ENCODE data around the gene CUL4A.

- TF ChIP-seq EZH2phosphoT487 (IDR thresholded peaks at IDR 0.05; ENCODE audit: borderline replicate concordance, low read depth): no peak
- TF ChIP-seq, protein P1, sequence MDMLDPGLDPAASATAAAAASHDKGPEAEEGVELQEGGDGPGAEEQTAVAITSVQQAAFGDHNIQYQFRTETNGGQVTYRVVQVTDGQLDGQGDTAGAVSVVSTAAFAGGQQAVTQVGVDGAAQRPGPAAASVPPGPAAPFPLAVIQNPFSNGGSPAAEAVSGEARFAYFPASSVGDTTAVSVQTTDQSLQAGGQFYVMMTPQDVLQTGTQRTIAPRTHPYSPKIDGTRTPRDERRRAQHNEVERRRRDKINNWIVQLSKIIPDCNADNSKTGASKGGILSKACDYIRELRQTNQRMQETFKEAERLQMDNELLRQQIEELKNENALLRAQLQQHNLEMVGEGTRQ (IDR thresholded peaks at IDR 0.05; ENCODE audit: borderline replicate concordance, low read depth, low read length): no peak
- no peak for TF ChIP-seq TAF1 (IDR thresholded peaks at IDR 0.05; ENCODE audit: borderline replicate concordance, low read depth, low read length)
- no peak for TF ChIP-seq POLR2AphosphoS5 (IDR thresholded peaks at IDR 0.05; ENCODE audit: low read depth, low read length)
- no peak for TF ChIP-seq ELF1 (IDR thresholded peaks at IDR 0.05)
- TF ChIP-seq, protein P2, sequence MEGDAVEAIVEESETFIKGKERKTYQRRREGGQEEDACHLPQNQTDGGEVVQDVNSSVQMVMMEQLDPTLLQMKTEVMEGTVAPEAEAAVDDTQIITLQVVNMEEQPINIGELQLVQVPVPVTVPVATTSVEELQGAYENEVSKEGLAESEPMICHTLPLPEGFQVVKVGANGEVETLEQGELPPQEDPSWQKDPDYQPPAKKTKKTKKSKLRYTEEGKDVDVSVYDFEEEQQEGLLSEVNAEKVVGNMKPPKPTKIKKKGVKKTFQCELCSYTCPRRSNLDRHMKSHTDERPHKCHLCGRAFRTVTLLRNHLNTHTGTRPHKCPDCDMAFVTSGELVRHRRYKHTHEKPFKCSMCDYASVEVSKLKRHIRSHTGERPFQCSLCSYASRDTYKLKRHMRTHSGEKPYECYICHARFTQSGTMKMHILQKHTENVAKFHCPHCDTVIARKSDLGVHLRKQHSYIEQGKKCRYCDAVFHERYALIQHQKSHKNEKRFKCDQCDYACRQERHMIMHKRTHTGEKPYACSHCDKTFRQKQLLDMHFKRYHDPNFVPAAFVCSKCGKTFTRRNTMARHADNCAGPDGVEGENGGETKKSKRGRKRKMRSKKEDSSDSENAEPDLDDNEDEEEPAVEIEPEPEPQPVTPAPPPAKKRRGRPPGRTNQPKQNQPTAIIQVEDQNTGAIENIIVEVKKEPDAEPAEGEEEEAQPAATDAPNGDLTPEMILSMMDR (IDR thresholded peaks at IDR 0.05): no peak
- TF ChIP-seq USF1 (IDR thresholded peaks at IDR 0.05; ENCODE audit: borderline replicate concordance, low read depth): no peak
- no peak for TF ChIP-seq MAX (IDR thresholded peaks at IDR 0.05; ENCODE audit: low read depth)
- no peak for TF ChIP-seq CHD2 (IDR thresholded peaks at IDR 0.05; ENCODE audit: low read length, partially characterized antibody)
- no peak for TF ChIP-seq TEAD4 (IDR thresholded peaks at IDR 0.05; ENCODE audit: borderline replicate concordance, insufficient read depth)
- no peak for TF ChIP-seq MXI1 (IDR thresholded peaks at IDR 0.05; ENCODE audit: low read depth, low read length)
- no peak for TF ChIP-seq NFIC (IDR thresholded peaks at IDR 0.05; ENCODE audit: borderline replicate concordance)
- no peak for TF ChIP-seq RXRA (IDR thresholded peaks at IDR 0.05; ENCODE audit: borderline replicate concordance, low read depth)
- TF ChIP-seq, protein P3, sequence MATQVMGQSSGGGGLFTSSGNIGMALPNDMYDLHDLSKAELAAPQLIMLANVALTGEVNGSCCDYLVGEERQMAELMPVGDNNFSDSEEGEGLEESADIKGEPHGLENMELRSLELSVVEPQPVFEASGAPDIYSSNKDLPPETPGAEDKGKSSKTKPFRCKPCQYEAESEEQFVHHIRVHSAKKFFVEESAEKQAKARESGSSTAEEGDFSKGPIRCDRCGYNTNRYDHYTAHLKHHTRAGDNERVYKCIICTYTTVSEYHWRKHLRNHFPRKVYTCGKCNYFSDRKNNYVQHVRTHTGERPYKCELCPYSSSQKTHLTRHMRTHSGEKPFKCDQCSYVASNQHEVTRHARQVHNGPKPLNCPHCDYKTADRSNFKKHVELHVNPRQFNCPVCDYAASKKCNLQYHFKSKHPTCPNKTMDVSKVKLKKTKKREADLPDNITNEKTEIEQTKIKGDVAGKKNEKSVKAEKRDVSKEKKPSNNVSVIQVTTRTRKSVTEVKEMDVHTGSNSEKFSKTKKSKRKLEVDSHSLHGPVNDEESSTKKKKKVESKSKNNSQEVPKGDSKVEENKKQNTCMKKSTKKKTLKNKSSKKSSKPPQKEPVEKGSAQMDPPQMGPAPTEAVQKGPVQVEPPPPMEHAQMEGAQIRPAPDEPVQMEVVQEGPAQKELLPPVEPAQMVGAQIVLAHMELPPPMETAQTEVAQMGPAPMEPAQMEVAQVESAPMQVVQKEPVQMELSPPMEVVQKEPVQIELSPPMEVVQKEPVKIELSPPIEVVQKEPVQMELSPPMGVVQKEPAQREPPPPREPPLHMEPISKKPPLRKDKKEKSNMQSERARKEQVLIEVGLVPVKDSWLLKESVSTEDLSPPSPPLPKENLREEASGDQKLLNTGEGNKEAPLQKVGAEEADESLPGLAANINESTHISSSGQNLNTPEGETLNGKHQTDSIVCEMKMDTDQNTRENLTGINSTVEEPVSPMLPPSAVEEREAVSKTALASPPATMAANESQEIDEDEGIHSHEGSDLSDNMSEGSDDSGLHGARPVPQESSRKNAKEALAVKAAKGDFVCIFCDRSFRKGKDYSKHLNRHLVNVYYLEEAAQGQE (IDR thresholded peaks at IDR 0.05; ENCODE audit: low read depth, low read length): no peak
Measured at GRCh38 chr13:113258321-113259054, 49.1 kb downstream of the CUL4A start.
